Spinal cord (tissue), 10 donors: ENCODE results near the gene SLC29A4. TPM values are rescaled to one million over a fixed set of nuclear protein-coding genes. Genes with fewer than 3 reads are reported as not detected.
"Not testable (repeated sequence)": the region's sequence is repeated elsewhere in the genome, so short reads cannot be mapped to it uniquely, and the experiment has no call there.

ENCODE experiments used
- DNase-seq, 6 donors: peaks; one replicate each; pipeline versions ENCODE4 v3.0.0 to v3.0.0-alpha.2; 2013 to 2015; ENCODE audit warnings: low spot score in 6 of 6, low read depth in 4 of 6
- H3K27ac ChIP-seq: one replicate; pipeline ENCODE4 v1.5.1; 2013; ENCODE audit warnings: low read depth, low read length, control low read depth
- H3K27me3 ChIP-seq: one replicate; pipeline ENCODE4 v1.6.1; 2013; ENCODE audit warnings: low read length; ENCODE audit not compliant: control insufficient read depth, insufficient read depth
- H3K36me3 ChIP-seq: one replicate; pipeline ENCODE4 v1.6.1; 2013; ENCODE audit warnings: low read length; ENCODE audit not compliant: control insufficient read depth, insufficient read depth
- H3K4me1 ChIP-seq: one replicate; pipeline ENCODE4 v1.6.1; 2013; ENCODE audit warnings: low read length; ENCODE audit not compliant: control insufficient read depth, insufficient read depth
- H3K4me3 ChIP-seq: one replicate; pipeline ENCODE4 v1.5.1; 2013; ENCODE audit warnings: low read depth, low read length, control low read depth
- H3K9me3 ChIP-seq: one replicate; pipeline ENCODE4 v1.6.1; 2013; ENCODE audit warnings: low read length; ENCODE audit not compliant: control insufficient read depth, insufficient read depth
- WGBS: methylation state at CpG from one replicate; pipeline ENCODE4 v1.1.5; 2013; ENCODE audit warnings: missing lambda C conversion rate; ENCODE audit not compliant: insufficient coverage; 5-methylcytosine and 5-hydroxymethylcytosine counted together
- polyA plus RNA-seq, 2 donors: library from polyadenylated mRNA; unstranded; fragments of 120-200 nt; gene quantifications; one replicate each; pipeline ENCODE4 v1.2.1, GENCODE V29; 2013; ENCODE audit not compliant: insufficient read length in 2 of 2
- total RNA-seq, 2 donors: library from RNA; depleted of rRNA in 1 of 2; stranded (reverse); fragments of 120-200 nt in 1 of 2; fragments of >200 nt in 1 of 2; gene quantifications; one replicate each; pipeline versions ENCODE4 v1.2.3 to v1.2.4, GENCODE V29; 2013 to 2014
- donor health status: healthy.

The SLC29A4 gene
- total and polyA plus RNA-seq, 4 donors: 7.7 to 59.8 (median 33.6) TPM

DNA sequence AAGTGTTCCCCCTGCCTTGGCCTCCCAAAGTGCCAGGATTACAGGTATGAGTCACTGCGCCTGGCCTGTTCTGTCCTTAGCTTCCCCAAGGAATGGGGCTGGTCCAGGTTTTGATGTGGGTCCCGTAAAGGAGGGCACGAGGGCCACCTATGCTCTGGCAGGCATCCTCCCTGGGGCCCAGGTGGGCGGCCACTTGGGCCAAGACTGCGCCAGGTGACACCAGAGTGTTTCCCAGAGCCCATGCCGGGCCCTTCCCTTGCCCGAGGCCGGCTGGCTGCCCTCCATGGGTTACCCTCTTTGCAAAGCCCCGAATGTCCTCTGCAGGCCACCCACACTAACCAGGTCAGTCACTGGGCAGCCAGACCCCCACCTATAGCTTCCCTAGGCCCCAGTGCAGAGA is 22.3 kb downstream of the SLC29A4 start:
- H3K27me3 ChIP-seq, H3K4me3 ChIP-seq, H3K4me1 ChIP-seq, DNase-seq, H3K27ac ChIP-seq, H3K9me3 ChIP-seq: not testable (repeated sequence)
- peaks cover 80% of the 10 kb centered on the region for H3K36me3 ChIP-seq
- WGBS: 92% methylated on average over 9 of the region's 9 CpGs

DNA sequence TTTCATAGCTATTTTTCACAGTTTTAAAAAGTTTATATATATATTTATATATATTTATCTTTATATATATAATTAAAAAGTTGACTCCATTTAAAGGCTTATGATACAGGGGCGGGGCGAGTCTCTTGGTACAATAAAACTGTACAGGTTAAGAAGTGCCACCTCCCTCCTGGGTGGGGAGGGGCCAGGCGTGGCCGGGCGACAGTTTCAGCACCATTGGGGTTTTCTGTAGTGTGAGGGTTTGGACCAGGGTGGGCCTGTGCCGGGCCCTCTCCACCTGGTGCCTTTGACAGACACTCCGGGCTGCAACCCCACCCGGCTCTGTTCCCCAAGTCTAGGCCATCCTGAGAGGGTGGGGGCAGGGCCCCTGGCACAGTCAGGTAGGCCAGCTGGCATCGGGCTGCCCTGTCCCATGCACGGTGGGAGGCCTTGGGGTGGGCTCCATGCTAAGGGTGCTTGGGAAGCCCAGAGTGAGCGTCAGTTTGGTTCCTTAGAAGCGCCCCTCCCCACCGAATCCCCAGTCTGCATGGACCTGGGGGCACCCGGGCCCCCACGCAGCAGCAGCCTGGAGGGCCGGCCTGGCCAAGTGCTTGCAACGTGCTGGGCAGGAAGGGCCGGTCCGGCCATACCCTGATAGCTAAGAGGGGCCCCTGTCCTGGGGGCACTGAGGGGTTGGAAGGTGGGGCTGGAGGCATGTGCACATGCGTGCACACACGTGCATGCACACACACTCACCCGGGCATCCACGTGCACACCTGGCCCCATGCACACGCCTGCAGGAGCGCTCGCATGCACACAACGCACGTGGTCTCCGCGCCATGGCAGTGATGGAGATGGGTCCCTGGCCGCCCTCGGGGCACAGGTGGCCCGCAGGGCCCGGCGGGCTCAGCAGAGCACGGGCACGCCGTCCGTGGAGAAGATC is 24.7 kb downstream of the SLC29A4 start:
- H3K4me3 ChIP-seq, H3K9me3 ChIP-seq, DNase-seq, H3K27ac ChIP-seq, H3K4me1 ChIP-seq, H3K27me3 ChIP-seq: not testable (repeated sequence)
- H3K36me3 ChIP-seq: peaks cover 82% of the 10 kb centered on the region
- WGBS: 94% methylated on average over 37 of the region's 39 CpGs

DNA sequence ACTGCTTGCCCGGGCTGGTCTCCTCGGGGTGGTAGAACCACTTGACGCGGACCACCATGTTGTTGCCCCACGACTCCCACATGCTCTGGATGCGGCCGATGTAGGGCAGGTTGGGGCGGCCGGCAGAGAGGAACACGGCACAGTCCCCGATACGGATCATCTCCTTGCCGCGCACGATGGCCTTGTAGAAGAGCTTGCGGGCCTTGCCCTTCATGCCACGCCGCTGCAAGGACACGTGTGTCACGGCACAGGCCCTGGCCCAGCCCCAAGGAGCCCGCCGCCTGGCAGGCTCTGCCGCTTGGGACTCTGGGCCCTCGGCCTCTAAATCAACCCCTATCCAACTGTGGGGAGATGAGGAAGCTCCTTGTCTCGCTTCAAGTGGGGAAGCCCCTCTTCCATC is 26.4 kb downstream of the SLC29A4 start:
- Histone ChIP-seq H3K27me3 (no peaks in the 10 kb centered on the region), H3K4me1 (no peaks in the 10 kb centered on the region), H3K4me3 (no peak overlapping the region), H3K9me3 (no peaks in the 10 kb centered on the region), H3K27ac (no peak overlapping the region), H3K36me3 (peaks cover 81% of the 10 kb centered on the region)
- 95% methylated on average over 20 of the region's 25 CpGs for WGBS
- DNase-seq: no peak

DNA sequence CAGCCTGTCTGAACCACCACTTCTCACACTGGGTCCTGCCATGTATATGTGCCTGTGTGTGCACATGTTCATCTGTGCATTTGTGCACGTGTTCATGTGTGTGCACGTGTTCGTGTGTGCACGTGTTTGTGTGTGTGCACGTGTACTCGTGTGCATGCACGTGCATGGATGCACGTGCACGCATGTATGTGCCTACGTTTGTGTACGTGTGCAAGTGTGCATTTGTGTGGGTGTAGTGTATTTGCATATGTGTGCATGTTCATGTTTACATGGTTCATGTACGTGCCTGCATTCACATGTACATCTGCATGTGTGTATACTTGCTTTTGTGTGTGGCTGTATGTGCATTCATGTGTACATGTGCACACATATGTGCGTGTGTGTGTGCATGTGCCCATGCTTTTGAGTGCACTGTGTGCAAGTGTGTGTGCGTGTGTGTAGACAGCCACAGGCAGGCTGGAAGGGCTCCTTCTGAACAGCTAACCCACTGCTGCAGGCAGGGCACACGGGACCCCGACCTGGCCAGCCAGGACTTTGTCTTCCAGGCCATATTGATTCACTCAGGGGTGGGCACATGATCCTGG is 28.2 kb downstream of the SLC29A4 start:
- 96% methylated on average over 16 of the region's 16 CpGs for WGBS
- no peaks in the 10 kb centered on the region for H3K4me1 ChIP-seq
- DNase-seq: no peak
- no peak overlapping the region for H3K27ac ChIP-seq
- no peak overlapping the region for H3K4me3 ChIP-seq
- H3K9me3 ChIP-seq: no peaks in the 10 kb centered on the region
- peaks cover 90% of the 10 kb centered on the region for H3K36me3 ChIP-seq
- H3K27me3 ChIP-seq: no peaks in the 10 kb centered on the region

DNA sequence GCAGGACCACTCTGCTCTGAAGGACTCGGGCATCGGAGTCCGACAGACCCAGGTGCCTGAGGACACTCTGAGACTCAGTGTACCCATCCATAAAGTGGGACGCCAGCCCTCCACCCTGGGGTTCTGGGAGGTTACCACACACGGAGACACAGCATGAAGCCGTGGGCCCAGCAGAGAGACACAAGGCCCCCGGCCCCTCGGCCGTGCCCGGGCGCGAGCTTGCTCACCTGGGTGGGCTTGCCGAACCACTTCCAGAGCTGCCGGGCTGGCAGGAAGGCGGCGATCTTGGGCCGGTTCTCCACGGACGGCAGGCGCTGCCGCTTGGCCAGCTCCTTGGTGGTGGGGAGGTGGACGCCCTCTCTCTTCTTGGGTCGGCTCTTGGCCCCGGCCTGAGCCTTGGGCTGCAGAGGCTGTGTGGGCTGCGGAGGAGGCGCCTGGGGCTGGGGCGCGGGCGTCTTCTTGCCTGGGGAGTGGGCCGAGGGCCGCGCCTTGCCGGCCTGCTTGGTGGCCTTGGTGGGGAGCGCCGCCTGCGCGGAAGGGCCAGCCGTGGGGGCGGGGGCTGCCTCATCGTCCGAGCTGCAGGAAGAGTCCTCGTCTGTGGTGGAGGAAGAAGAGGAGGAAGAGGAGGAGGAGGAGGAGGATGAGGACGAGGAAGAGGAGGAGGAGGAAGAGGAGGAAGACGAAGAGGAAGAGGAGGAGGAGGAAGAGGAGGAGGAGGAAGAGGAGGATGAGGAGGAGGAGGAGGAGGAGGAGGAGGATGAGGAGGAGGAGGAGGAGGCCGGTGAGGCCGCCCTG is 29.7 kb downstream of the SLC29A4 start:
- not testable (repeated sequence) for H3K27ac ChIP-seq, H3K4me1 ChIP-seq, H3K9me3 ChIP-seq, DNase-seq, H3K4me3 ChIP-seq, H3K27me3 ChIP-seq
- 87% methylated on average over 27 of the region's 46 CpGs for WGBS
- H3K36me3 ChIP-seq: peaks cover 91% of the 10 kb centered on the region

DNA sequence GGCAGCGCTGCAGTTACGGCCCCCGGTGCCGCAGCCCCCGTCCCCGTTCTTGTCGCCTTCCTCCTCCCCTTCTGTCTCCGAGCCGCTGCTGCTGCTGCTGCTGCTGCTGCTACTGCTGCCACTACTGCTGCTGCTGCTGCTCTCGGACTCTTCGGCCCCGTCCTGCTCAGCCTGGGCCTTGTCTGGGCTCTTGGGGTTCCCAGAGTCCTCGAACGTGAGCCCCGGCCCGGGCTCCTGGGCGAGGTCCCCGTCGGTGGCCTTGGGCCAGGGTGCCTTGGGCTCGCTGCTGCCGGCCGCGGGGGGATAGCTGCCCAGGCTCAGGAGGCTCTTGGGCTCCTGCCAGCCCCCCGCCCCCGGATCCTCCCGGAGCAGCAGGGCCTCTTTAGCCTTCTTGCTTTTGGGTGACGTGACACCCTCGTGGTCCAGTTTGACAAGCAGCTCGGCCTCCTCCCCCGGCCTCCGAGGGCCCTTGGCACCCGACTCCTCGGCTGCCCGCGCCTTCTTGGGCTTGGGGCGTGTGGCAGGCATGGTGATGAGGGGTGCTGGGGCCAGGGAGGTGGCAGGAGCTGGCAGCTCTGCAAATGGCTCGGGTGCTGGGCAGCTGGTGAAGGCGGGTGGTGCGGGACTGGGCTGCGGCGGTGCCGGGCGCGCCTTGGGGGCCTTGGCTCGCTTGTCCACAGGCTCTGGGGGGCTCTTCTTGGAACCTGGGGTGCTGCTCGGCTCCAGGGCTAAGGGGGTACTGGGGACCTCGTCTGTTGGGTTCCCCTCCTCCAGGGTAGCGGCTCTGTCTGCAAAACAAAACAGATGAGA is 30.5 kb downstream of the SLC29A4 start:
- not testable (repeated sequence) for H3K4me1 ChIP-seq, H3K4me3 ChIP-seq, H3K9me3 ChIP-seq, H3K27me3 ChIP-seq, DNase-seq, H3K27ac ChIP-seq
- H3K36me3 ChIP-seq: peaks cover 84% of the 10 kb centered on the region
- 82% methylated on average over 35 of the region's 48 CpGs for WGBS

DNA sequence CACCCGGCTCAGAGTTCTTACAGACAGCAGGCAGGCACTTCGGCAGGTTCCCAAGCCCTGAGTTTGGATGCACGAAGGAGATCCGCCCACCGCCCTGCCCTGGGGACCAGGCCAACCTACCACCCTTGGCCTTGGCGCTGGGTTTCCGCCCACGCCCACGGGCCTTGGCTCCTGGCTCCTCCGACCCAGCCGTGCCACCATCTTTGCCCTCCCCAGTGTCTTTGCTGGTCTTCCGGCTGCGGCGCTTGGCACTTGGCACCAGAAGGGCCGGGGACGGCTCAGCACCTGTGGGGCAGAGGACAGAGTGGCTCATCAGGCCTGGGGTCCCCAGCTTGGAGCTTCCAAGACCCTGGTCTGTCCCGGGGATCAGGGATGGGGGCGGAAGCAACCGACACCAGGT is 32.1 kb downstream of the SLC29A4 start:
- Histone ChIP-seq H3K27ac (no peak overlapping the region), H3K4me1 (no peaks in the 10 kb centered on the region), H3K27me3 (no peaks in the 10 kb centered on the region), H3K36me3 (peaks cover 81% of the 10 kb centered on the region), H3K9me3 (peaks cover 4% of the 10 kb centered on the region), H3K4me3 (no peak overlapping the region)
- DNase-seq: no peak
- WGBS: 96% methylated on average over 19 of the region's 19 CpGs

DNA sequence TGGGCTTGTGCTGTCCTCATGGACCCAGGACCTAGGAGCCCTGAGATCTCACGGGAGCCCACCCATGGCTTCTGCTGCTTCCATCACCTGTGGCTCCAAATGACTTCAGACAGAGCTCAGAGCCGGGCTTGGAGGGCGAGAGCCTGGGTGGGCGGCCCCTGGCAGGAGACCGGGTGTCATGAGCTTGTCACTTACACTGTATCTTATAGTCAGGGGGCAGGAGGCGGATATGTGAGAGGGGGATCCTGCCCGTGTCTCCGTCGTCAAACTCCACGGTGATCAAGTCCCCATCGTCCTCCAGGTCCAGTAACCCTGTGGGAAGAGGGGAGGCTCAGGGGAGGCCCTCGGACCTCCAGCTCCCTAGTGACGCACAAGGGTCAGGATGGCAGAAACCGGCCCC is 33.0 kb downstream of the SLC29A4 start:
- Histone ChIP-seq H3K36me3 (peaks cover 84% of the 10 kb centered on the region), H3K27ac (no peak overlapping the region), H3K4me1 (no peaks in the 10 kb centered on the region)

DNA sequence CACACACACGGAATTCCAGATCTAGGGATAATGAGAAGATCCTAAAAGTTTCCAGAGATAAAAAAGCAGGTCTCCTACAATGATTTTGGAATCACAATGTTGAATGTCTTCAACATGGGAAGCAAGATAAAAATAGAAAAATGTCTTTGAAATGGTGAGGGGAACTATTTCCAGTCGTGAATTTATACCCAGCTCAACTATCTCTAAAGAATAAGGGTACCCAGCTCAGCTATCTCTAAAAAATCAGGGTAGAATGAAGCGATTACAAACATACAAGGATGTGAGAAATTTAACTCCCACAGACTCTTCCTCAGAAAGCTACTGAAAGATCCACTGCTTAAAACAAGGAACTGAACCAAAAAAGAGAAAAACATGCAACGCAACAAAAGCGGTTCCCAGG is 35.9 kb downstream of the SLC29A4 start:
- WGBS: no CpG with 5 or more reads among the region's 5 CpGs

More for the DNA sequence above, 33.0 kb downstream of the SLC29A4 start:
- DNase-seq: no peak
- WGBS: 96% methylated on average over 11 of the region's 14 CpGs
- H3K27me3 ChIP-seq: no peaks in the 10 kb centered on the region
- H3K4me3 ChIP-seq: no peak overlapping the region
- peaks cover 4% of the 10 kb centered on the region for H3K9me3 ChIP-seq

More for the DNA sequence above, 35.9 kb downstream of the SLC29A4 start:
- not testable (repeated sequence) for H3K27ac ChIP-seq, H3K4me3 ChIP-seq, H3K4me1 ChIP-seq, DNase-seq, H3K27me3 ChIP-seq, H3K9me3 ChIP-seq
- H3K36me3 ChIP-seq: peaks cover 84% of the 10 kb centered on the region
